Measurements from ENCODE around the gene ARPP19.

GRCh38 chr15:52505151-52505550 is 63.7 kb downstream of the ARPP19 start:
- TF ChIP-seq EZH2 (IDR thresholded peaks at IDR 0.05; ENCODE audit: low read depth, unreplicated experiment) = no peak
- TF ChIP-seq, protein P1, sequence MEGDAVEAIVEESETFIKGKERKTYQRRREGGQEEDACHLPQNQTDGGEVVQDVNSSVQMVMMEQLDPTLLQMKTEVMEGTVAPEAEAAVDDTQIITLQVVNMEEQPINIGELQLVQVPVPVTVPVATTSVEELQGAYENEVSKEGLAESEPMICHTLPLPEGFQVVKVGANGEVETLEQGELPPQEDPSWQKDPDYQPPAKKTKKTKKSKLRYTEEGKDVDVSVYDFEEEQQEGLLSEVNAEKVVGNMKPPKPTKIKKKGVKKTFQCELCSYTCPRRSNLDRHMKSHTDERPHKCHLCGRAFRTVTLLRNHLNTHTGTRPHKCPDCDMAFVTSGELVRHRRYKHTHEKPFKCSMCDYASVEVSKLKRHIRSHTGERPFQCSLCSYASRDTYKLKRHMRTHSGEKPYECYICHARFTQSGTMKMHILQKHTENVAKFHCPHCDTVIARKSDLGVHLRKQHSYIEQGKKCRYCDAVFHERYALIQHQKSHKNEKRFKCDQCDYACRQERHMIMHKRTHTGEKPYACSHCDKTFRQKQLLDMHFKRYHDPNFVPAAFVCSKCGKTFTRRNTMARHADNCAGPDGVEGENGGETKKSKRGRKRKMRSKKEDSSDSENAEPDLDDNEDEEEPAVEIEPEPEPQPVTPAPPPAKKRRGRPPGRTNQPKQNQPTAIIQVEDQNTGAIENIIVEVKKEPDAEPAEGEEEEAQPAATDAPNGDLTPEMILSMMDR (conservative IDR thresholded peaks at IDR 0.05; ENCODE audit: low read depth in 2 of 2) = no peak
- no peak for TF ChIP-seq REST (IDR thresholded peaks at IDR 0.05; ENCODE audit: unreplicated experiment)
- no peak for TF ChIP-seq CREB1 (CRISPR knock-in tag; IDR thresholded peaks at IDR 0.05; ENCODE audit: low read depth)
- no peak for TF ChIP-seq POLR2AphosphoS5 (IDR thresholded peaks at IDR 0.05; ENCODE audit: low read depth)
- TF ChIP-seq, protein P2, sequence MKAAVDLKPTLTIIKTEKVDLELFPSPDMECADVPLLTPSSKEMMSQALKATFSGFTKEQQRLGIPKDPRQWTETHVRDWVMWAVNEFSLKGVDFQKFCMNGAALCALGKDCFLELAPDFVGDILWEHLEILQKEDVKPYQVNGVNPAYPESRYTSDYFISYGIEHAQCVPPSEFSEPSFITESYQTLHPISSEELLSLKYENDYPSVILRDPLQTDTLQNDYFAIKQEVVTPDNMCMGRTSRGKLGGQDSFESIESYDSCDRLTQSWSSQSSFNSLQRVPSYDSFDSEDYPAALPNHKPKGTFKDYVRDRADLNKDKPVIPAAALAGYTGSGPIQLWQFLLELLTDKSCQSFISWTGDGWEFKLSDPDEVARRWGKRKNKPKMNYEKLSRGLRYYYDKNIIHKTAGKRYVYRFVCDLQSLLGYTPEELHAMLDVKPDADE (IDR thresholded peaks at IDR 0.05) = no peak
- no peak for TF ChIP-seq EZH2phosphoT487 (IDR thresholded peaks at IDR 0.05; ENCODE audit: unreplicated experiment)
- no peak for TF ChIP-seq JUNB (IDR thresholded peaks at IDR 0.05; ENCODE audit: unreplicated experiment)
- TF ChIP-seq STAT1 (IDR thresholded peaks at IDR 0.05; ENCODE audit: unreplicated experiment) = no peak
- TF ChIP-seq ZNF331 (CRISPR knock-in tag; IDR thresholded peaks at IDR 0.05; ENCODE audit: low read depth) = no peak

All from GM23338 (cell line).